ENCODE measurements around the gene CHST12.

GRCh38 chr7:2461268-2462026, 58.0 kb downstream of the CHST12 start:
- no peak for TF ChIP-seq CTCF (conservative IDR thresholded peaks at IDR 0.05; ENCODE audit: low read depth, low read length)
- no peak for TF ChIP-seq EZH2phosphoT487 (IDR thresholded peaks at IDR 0.05; ENCODE audit: borderline replicate concordance, low read length)
